HG03103 (cell line): Measurements from ENCODE around the gene MRPL14.

Experiments
- ATAC-seq: cut with Tn5 transposase; IDR thresholded peaks from one replicate; pipeline ENCODE4 v1.9.1; 2021; ENCODE audit warnings: low read depth; ENCODE audit not compliant: unreplicated experiment

MRPL14 gene

DNA sequence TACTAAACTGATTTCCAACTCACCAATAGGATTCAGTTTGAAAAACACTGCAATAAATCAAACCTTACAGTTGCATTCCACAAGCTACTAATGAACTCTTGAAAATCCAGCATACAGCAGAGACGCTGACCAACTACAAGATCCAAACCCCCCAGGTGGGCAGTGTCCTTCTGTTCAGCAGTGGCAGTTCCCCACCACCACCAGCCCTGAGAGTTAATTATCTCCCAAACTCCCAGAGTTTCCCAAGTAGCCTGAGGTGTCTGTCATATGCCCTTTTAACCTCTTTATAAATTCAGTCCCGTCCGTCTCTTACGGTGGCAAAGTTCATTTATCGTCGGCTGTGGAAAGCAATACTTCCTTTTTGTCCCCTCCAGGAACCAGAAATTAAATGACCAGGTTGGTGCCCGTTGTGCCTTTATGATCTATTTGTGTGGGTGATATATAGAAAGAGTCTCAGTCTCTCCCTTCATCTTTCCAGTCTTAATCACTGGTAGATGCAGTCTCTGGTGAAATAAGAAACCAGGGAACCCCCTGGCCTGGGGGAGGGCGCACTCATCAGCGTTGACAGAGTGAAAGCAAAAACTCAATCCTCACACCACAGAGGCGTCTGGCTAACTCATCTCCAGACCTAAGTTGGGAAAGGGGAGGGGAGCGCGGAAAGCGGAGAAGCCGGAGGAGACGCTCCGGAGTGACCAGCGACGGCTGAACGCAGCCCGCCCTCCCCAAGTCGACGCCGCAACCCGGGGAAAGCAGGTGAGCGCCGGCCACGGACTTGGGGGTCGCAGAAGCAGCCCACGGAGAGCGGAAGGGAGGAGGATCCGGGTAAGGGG lies 717 bp downstream of the MRPL14 start:
- no peak for ATAC-seq

DNA sequence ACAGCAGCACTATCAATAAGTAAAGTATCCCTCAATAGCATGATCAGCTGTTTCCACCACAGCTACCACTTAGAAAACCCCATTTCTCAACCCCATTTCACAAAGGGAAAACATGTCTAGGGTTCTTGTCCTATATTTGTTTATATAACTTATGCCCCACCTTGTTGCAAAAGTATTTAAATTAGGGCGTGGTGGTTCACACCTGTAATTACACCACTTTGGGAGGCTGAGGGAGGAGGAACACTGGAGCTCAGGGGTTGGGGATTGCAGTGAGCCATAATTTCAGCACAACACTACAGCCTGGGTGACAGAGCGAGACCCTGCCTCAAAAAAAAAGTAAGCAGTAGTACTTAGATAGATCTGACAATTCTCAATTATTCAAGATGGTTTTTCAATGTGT lies 3.7 kb downstream of the MRPL14 start:
- no peak for ATAC-seq

DNA sequence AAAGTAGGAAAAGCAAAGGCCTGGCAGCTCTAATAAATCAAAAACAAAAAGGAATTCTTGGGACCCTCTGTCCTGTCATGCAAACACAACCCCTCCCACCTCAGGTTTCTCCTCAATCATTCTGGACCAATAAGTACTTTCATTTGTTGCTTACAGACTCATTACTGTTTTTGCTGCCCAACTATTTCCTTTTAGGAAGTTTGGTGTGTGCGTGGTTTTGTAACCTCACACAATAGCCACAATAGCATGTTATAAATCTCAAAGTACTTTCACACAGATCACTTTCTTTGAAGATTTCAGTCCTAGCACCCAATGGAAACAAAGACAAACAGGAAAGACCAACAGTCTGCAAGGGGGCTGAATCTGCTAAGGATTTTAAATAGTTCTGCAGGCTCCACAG lies 4.5 kb downstream of the MRPL14 start:
- no peak for ATAC-seq

DNA sequence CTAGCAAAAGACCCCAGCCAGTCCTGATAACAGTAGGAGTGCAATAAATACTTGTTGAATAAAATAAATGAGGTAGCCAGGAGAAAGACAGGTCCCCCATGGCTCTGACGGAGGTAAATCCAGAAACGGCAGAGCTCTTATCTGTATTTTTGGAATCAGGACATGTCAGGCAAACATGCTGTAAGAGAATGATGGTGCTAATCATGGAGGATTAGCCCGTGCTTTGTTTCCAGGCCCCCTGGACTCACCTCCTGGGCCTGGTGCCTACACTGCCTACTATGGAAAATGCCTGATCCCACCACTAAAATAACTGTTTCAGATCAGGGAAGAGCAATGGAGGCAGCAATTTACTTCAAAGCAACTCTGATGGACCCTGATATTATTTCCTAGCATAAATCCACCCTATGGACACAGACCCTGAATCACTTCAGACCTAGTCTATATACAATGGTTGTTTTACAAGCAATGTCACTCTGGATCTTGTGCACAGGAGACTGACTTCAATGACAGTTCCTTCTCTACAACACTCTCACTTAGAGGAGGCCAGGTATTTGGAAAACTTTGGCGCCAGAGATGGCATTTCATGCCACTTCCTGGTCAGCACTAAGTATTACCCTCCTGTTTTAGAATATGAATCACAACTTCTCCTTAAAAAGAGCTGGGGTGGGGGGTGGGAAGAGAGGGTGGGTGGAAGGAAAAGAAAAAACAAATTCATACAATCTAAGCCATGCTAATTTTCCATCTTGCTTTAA lies 6.4 kb downstream of the MRPL14 start:
- ATAC-seq: no peak

DNA sequence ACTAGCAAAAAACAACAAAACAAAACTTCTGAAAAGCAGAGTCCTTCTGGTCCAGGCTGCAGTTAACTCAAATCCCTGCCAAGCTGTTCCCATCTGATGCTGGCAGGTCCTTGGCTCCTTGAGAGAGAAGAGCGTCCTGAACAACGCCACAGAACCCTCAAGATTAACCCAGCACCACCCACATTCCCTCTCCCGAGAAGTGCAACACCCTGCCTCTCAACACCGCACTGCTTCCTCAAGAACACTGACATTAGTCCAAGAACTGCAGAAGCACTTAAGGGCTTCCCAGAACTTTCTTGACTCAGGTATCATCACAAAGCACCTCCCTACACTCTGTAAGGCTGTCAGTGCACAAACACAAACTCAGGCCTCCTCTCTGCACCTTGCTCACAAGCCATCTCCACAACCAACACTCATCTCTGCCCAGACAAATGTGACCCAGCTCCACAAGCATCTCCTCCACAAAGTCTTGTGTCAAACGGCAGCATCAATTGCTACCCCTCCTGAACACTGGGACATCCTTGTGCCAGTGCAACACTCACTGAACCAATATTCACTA lies 7.5 kb downstream of the MRPL14 start:
- ATAC-seq: no peak

DNA sequence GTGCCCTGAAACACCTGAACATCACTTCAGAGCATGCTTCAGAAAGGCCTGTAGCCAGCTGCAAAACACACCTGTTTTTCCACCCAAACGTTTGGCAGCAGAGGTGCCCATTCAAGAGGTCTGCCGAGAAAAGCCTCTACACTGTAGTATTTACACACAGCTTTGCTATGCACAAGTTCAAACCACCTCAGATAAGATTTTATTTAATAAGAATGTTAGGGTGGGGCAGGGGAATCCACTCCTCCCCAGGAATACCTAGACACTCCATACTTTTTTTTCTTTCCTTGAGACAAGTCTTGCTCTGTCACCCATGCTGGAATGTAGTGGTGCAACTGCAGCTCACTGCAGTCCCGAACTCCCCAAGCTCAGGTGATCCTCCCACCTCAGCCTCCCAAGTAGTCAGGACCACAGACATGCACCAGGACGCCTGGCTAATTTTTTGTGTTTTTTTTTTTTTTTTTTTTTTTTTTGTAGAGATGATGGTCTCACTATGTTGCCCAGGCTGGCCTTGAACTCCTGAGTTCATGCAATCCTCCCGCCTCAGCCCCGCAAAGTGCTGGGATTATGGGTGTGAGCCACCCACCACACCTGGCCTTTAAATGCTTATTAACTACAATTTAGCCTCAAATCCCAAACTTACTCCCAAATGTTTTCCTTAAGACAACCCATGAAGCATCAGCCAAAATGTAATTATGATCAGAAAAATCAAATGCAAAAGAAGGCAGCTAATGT lies 9.7 kb downstream of the MRPL14 start:
- no peak for ATAC-seq

DNA sequence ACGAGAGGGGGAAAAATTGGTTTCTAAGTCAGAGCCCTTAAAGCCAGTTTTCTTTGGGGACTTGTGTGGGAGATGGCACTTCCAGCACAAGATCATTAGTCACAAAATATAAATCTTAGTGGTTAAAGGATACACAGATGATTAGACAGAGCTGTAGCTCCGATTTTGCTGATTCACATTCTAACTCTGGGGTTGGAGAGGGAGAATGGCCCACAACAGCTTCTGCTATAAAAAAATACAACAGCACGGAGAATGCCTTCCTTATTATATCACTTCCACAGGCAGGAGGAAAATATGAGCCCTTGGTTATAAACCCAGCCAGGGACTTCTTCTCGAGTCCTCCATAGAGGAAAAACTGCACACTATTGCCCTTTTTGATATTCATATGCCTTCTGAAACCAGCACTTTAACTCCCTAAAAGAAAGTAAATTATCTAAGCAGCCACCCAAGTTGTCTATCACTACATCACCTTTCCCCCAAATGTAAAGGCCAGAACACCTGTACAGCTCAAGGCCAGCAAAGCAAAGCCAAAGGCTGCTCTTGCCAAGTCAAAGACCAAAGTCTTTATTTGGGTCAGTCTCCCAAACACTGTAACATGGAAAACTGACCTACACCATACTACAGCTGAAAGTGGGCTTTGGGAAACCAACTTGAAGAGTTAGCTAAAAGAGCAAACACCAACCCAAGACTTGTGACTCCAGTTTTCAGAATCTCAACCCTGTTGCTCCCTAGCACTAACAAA lies 10.4 kb downstream of the MRPL14 start:
- no peak for ATAC-seq

DNA sequence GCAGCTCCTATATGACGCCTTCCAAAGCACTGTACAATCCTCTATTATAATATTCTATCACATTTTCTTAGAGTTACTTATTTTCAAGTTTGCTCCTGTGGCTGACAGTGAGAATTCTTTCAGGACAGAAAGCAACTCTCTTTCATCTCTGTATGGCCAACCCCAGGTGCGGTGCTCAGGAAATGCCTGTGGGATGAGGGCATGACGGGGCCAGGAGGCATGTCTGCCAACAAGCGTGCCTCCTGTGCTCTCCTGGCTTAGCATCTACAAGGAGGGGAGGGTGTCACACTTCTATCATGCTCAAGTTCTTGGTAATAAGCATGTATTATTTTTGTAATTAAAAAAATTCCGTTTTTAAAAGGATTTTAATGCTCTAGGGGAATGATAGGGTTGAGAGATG lies 11.4 kb downstream of the MRPL14 start:
- no peak for ATAC-seq

DNA sequence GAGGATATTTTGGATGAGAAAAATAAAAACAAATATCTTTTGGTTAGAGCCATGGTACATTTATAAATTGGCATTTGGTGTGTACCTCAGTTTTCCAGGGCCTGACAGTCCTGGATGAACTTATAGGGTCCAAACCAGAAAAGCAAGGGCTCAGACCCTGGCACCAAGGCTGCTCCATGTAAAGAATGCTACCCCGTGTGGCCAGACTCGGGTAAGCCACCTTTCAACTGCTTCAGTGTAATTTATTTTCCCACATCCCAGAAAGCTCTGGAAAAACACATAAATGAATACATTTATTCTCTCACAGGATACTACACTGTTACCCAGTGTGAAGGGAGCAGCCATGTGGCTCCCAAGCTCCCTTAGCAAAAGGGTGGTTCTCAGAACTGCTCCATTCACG lies 13.8 kb downstream of the MRPL14 start:
- no peak for ATAC-seq

DNA sequence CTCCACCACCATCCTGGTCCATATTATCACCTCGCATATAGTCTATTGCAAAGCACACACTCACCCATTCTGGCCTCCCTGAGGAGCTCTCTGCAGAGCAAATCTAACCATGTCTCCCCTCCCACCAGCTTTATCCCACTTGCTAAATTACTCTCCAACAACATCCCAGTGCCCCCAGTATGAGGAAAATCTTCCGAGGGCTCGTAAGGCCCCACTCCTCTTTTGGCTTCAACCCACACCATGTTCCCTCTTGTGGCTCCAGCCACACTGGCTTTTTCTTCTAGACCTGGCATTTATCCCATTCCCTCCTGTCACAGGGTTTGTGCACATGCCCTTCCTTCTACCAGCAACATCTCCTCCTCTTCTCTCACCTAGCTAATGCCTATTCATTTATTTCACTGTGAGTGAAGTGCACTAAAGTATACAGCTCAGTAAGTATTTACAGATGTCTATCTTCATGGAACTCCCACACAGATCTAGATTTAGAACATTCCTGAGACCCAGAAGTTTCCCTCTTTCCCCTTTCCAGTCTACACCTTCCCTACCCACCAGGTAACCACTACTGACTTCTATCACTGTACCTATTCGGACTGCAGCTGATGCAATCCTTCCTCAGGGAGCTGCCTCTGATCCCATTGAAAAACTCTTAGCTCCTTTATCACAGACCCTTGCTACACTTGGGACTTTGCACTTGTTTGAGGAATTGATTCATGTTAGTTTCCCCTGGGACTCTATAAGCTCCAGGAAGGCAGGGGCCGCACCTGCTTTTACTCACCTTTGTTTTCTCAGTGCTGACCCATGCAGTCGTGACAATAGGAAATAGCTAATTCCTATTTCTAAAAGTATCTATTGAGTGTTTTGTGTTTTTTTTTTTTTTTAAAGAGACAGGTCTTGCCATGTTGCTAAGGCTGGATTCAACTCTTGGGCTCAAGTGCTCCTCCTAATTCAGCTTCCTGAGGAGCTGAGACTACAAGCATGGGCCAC lies 15.5 kb downstream of the MRPL14 start:
- no peak for ATAC-seq

DNA sequence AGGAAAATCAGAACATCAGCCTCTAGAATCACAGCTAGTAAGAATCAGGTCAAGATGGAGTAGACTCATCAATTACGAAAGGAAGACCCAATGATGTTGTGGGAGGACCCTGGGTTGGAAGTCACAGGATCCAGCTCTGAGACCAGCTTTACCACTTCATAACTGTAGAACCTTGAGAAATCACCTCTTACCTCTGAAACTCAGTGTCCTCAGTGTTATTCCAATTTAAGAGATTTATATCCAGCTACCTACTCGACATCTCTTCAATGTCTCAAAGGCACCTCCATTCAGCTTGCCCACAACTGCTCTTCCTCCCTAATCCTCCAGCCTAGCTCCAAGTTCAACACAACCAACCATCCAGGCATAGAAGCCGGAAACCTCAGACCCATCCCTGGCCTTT lies 16.3 kb downstream of the MRPL14 start:
- no peak for ATAC-seq

DNA sequence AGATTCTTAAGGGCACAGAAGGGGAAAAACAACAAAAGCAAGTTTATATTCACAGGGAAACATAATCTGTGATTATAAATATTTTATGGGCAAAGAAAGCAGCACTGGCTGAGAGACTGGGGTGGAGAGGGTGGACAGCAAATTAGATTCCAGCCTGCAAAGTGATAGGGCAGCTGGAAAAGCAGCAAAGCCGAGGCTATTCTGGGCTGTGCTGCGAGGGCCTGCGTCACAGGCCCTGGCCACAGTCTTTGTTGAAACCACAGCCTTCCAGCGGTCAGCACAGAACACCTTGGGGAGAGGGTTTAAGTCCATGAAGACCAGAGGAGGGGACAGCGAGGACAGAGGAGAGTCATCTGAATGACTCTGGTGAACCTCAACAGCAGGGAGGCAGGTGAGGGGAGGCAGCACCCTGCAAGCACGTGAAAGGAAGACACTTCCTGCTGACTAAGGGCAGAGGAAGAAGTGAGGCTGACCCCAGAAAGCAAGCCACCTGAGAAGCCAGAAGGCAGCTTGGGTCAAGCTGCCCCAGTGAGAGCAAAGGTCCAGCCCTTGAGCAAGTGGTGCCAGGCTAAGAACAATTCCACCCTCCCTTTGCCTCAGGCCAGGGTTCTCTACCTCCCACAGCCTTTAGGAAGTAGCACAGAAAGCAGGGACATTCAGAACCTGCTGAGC lies 17.1 kb downstream of the MRPL14 start:
- ATAC-seq: no peak

DNA sequence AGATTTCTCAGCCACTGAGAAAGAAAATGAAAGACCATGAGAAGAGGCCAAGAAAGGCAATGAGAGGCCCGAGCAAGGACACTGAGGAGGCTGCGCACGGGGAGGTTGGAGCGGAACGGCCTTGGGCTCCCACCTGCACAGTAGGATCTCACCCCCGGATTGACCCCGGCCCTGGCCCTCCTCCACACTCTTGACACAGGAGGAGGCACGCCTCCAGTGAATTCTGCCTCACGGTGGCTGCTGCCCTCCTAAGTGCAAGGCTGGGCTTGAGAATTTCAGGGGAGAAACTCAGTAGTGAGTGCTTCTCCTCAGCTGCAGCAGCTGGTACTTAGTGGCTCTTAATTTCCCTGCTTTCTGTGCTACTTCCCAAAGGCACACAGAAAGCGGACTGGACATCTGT lies 18.0 kb downstream of the MRPL14 start:
- ATAC-seq: no peak

DNA sequence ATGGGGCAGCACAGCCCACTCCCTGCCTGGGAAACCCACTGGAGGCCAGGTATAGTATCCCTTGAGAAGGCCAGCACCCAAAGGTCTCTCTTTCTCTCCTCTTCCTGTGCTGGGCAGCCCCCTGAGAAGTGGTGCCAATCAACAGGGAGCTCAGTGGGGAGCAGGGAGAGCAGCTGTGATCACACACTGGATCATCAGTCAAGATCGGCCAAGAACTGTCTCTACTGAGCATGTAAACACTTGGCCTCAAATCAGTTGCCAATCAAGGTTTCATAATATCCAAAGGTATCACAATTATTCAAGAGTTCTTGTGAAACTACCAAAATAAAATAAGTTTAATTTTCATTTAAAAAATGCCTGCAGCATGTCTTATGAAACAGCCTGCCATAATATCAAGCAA lies 18.8 kb downstream of the MRPL14 start:
- no peak for ATAC-seq

DNA sequence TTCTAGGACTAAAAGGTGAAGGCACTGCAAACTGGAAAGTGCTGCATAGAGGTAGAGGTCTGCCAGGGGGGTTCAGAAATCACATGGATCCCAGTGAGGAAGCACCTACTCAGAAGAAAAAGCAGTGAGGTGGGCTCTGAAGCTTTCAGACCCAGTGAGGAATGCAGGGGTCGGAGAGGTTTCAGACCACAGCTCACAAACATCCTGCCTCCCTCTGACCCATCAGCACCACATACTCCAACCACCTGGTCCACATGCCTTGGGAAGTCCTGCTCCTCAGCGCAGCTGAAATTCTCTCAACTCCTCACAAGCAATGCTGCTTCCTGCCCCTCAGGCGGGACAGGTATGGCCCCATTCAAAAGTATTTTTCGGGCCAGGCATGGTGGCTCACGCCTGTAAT lies 20.2 kb downstream of the MRPL14 start:
- no peak for ATAC-seq

DNA sequence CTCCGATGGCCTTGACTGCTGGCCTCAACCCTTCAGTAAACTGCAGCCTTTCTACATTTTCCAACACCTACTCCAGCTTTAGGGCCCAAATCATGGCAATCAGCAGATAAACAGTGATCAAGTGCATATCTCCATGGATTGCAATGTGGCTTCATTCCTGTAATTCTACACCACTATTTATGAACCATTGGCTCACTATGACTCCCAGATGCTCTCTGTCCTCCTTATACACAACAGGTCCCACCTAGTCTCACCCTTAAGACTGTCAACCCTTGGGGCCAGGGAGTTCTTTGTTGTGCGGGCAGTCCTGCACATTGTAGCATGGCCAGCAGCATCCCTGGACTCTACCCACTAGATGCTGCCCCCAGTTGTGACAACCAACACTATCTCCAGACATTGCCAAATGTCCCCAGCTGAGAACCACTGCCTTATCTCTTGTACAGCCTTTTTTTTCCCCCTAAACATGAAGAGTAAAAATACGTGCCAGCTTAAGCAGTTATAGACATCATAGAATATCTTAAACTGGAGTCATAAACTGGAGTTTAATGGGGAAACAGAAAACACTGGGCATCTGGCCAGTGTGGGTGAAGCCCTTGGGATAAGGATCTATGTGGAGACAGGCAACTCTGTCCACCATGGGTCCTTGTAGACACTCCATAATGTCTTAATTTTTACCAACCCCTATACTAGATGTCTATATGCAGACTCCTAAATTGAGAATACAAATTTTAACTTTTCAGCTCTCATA lies 21.1 kb downstream of the MRPL14 start:
- ATAC-seq: no peak

DNA sequence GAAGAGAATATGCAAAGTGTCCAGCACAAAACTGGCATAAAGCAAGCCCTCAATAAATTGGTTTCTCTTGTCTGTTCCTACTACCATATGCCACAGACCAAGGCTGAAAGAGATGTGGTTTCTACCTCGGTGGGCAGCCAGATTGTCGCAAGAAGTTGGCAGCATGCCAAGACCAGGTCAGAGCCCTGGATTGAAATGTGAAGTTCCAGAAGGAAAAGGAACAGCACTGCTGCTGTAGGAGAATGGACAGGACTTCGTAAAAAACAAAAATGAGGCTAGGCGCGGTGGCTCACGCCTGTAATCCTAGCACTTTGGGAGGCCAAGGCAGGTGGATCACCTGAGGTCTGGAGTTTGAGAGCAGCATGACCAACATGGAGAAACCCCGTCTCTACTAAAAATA lies 22.1 kb downstream of the MRPL14 start:
- ATAC-seq: no peak

DNA sequence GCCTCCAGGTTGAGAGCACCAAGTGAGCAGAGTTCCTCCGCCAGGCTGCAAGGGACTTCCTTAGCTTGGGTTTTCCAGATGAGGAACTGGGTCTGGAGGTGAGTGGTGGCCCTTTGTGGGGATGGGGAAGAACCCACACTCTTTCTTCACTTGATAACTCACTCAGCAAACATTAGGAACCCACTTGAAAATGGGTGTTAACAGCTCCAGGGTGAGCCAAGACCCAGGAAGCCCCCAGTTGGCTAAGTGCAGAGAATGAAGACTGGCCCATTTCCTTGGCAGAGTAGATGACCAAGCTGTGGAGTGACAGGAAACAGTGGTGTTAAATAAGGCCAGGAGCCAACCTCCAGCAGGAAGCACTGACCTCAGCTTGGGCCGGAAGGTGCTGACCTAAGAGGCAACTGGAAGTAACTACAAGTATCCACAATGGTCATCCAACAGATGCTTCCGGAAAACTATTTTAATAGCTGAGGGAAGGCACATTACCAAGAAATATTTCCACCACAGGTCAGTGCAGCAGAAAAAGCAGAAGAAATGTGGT lies 22.7 kb downstream of the MRPL14 start:
- ATAC-seq: no peak
